HepG2 (cell line): ENCODE results near the gene U2AF1L4. TPM values are rescaled to one million over a fixed set of nuclear protein-coding genes. Genes with fewer than 3 reads are reported as not detected.
A peak's percentile ranks its signal among the peaks of the same experiment; 100 is the strongest.

ENCODE experiments used
- CREB1 ChIP-seq, 2 experiments: fragments of 450-650 bp in 1 of 2; IDR thresholded peaks; 2 replicates each; pipeline ENCODE4 v1.6.1; 2016 to 2017; ENCODE audit warnings: control low read depth in 1 of 2, mild to moderate bottlenecking in 1 of 2, missing compliant biosample characterization in 1 of 2, missing genetic modification characterization in 1 of 2
- ELF3 ChIP-seq: IDR thresholded peaks from 2 replicates; pipeline ENCODE4 v1.6.1; 2016; ENCODE audit warnings: missing genetic modification reagents, missing compliant biosample characterization
- HMGXB3 ChIP-seq: sonication (generic); formaldehyde crosslinking; IDR thresholded peaks from 2 replicates; pipeline ENCODE4 v1.4.0; 2020; ENCODE audit warnings: missing genetic modification reagents, borderline replicate concordance
- MTERF4 ChIP-seq: sonication (generic); formaldehyde crosslinking; IDR thresholded peaks from 2 replicates; pipeline ENCODE4 v1.8.0; 2023; ENCODE audit warnings: mild to moderate bottlenecking, missing genetic modification reagents
- NFKBIZ ChIP-seq: IDR thresholded peaks from 2 replicates; pipeline ENCODE4 v1.6.1; 2018; ENCODE audit warnings: missing genetic modification reagents, missing compliant biosample characterization
- PRDM4 ChIP-seq: sonication (generic); formaldehyde crosslinking; IDR thresholded peaks from 2 replicates; pipeline ENCODE4 v1.9.0; 2021; ENCODE audit warnings: missing genetic modification reagents, borderline replicate concordance
- REXO4 ChIP-seq: sonication (generic); formaldehyde crosslinking; IDR thresholded peaks from 2 replicates; pipeline ENCODE4 v1.8.0; 2022; ENCODE audit warnings: missing genetic modification reagents, mild to moderate bottlenecking, borderline replicate concordance
- SAP130 ChIP-seq: IDR thresholded peaks from 2 replicates; pipeline ENCODE4 v1.6.1; 2016; ENCODE audit warnings: low read depth
- SP140L ChIP-seq: sonication (generic); formaldehyde crosslinking; IDR thresholded peaks from 2 replicates; pipeline ENCODE4 v1.4.0; 2020; ENCODE audit warnings: missing genetic modification reagents, borderline replicate concordance
- ZNF275 ChIP-seq: sonication (generic); formaldehyde crosslinking; IDR thresholded peaks from 2 replicates; pipeline ENCODE4 v1.8.0; 2022; ENCODE audit warnings: missing genetic modification reagents, mild to moderate bottlenecking, inconsistent platforms, borderline replicate concordance
- ZNF558 ChIP-seq: sonication (generic); formaldehyde crosslinking; IDR thresholded peaks from 2 replicates; pipeline ENCODE4 v1.9.0; 2022; ENCODE audit warnings: mild to moderate bottlenecking, missing genetic modification reagents, borderline replicate concordance
- ZNF609 ChIP-seq: sonication (generic); formaldehyde crosslinking; IDR thresholded peaks from 2 replicates; pipeline ENCODE4 v1.4.0; 2020; ENCODE audit warnings: mild to moderate bottlenecking, missing genetic modification reagents, borderline replicate concordance
- ZNF724P ChIP-seq: sonication (generic); formaldehyde crosslinking; IDR thresholded peaks from 2 replicates; pipeline ENCODE4 v1.8.0; 2022; ENCODE audit warnings: missing genetic modification reagents, borderline replicate concordance
- polyA plus RNA-seq, 8 experiments: library from polyadenylated mRNA; depleted of rRNA in 3 of 8; stranded (reverse) in 7 of 8; unstranded in 1 of 8; fragments of >200 nt; fragmentation: Illumina TruSeq in 4 of 8; extraction: Trizol in 4 of 8; gene quantifications; 2 replicates each; pipeline versions ENCODE4 v1.2.1 to v1.2.3, GENCODE V29; 2011 to 2016; ENCODE audit warnings: low read depth in 4 of 8, missing spikeins in 1 of 8, mixed read lengths in 1 of 8; ENCODE audit not compliant: insufficient read depth in 1 of 8
- total RNA-seq, 5 experiments: library from RNA; depleted of rRNA; stranded (reverse); fragments of >200 nt; fragmentation: Illumina TruSeq; extraction: Trizol; gene quantifications; 2 replicates each; pipeline ENCODE4 v1.2.3, GENCODE V29; 2016; ENCODE audit warnings: low read depth in 1 of 5

U2AF1L4 gene
- total and polyA plus RNA-seq, 2 of the 13 experiments (the other 11 are each of a cell fraction or from before 2014, with no cell fraction given): 7.9 to 15.4 TPM

GRCh38 chr19:35740423-35741202, 4.6 kb downstream of the U2AF1L4 start (continued):
- peak; percentile 51 for TF ChIP-seq ZNF275 (CRISPR knock-in tag)
- no peak for TF ChIP-seq NFKBIZ
- TF ChIP-seq SP140L: no peak
- no peak for TF ChIP-seq PRDM4 (CRISPR knock-in tag)
- TF ChIP-seq CREB1 (IDR thresholded peaks at IDR 0.05): peak; percentile 52
- TF ChIP-seq CREB1 (CRISPR knock-in tag; IDR thresholded peaks at IDR 0.05): peak; percentile 72
- TF ChIP-seq ZNF724P (CRISPR knock-in tag): no peak; the same call in 1 of the 2 replicates
- TF ChIP-seq HMGXB3 (CRISPR knock-in tag): peak; percentile 26; the same call in 1 of the 2 replicates
- TF ChIP-seq SAP130: peak; percentile 93
- no peak for TF ChIP-seq ZNF558
- TF ChIP-seq ELF3 (CRISPR knock-in tag): peak; percentile 52; the same call in 1 of the 2 replicates
- no peak for TF ChIP-seq REXO4 (CRISPR knock-in tag)
- peak; percentile 30; the same call in 1 of the 2 replicates for TF ChIP-seq ZNF609 (CRISPR knock-in tag)
- no peak for TF ChIP-seq MTERF4 (CRISPR knock-in tag)
